Hematopoietic multipotent progenitor cell treated with erythropoietin and hydrocortisone succinate and interleukin-3 and kit ligand, for 17 days (in vitro differentiated cells): ENCODE data around the gene KAZN.
"Not testable (repeated sequence)": the region's sequence is repeated elsewhere in the genome, so short reads cannot be mapped to it uniquely, and the experiment has no call there.

Source experiments
- DNase-seq: peaks from one replicate; pipeline ENCODE4 v3.0.0-alpha.2; 2015; ENCODE audit warnings: low spot score

KAZN gene

GRCh38 chr1:15035236-15035635, 436.8 kb downstream of the KAZN start:
- no peak for DNase-seq

- no peak for DNase-seq
These were observed 437.6 kb downstream of the KAZN start for GRCh38 chr1:15036101-15036500.

GRCh38 chr1:15038232-15039016, 439.9 kb downstream of the KAZN start:
- no peak for DNase-seq

- DNase-seq = no peak
These were observed 440.6 kb downstream of the KAZN start for GRCh38 chr1:15039017-15039648.

- DNase-seq = no peak
These were observed 441.4 kb downstream of the KAZN start for GRCh38 chr1:15039901-15040300.

GRCh38 chr1:15040685-15041084, 442.2 kb downstream of the KAZN start:
- not testable (repeated sequence) for DNase-seq

- no peak for DNase-seq
These were observed 444.4 kb downstream of the KAZN start for GRCh38 chr1:15042866-15043265.

GRCh38 chr1:15043934-15044333, 445.4 kb downstream of the KAZN start:
- no peak for DNase-seq

GRCh38 chr1:15045123-15045522, 446.6 kb downstream of the KAZN start:
- DNase-seq = no peak

GRCh38 chr1:15046487-15047165, 448.1 kb downstream of the KAZN start:
- DNase-seq = peak; percentile 36

- DNase-seq = no peak
These were observed 448.8 kb downstream of the KAZN start for GRCh38 chr1:15047237-15047636.

GRCh38 chr1:15048437-15048980, 450.0 kb downstream of the KAZN start:
- DNase-seq = no peak

GRCh38 chr1:15049067-15049466, 450.6 kb downstream of the KAZN start:
- DNase-seq = no peak

GRCh38 chr1:15051882-15052528, 453.5 kb downstream of the KAZN start:
- no peak for DNase-seq

GRCh38 chr1:15053153-15053552, 454.7 kb downstream of the KAZN start:
- no peak for DNase-seq

- DNase-seq = no peak
These were observed 457.4 kb downstream of the KAZN start for GRCh38 chr1:15055736-15056415.

GRCh38 chr1:15056515-15057285, 458.2 kb downstream of the KAZN start:
- DNase-seq = no peak

GRCh38 chr1:15057834-15058233, 459.3 kb downstream of the KAZN start:
- DNase-seq = no peak

GRCh38 chr1:15058261-15058660, 459.8 kb downstream of the KAZN start:
- DNase-seq = no peak

- DNase-seq = no peak
These were observed 461.6 kb downstream of the KAZN start for GRCh38 chr1:15060104-15060503.
